Measurements from ENCODE around the gene PEAK3.

- TF ChIP-seq CTCF (IDR thresholded peaks at IDR 0.05) = no peak
- TF ChIP-seq POLR2AphosphoS5 (IDR thresholded peaks at IDR 0.05) = no peak
- TF ChIP-seq POLR2A (IDR thresholded peaks at IDR 0.05) = no peak
- no peak for TF ChIP-seq EP300 (IDR thresholded peaks at IDR 0.05)
Observed at GRCh38 chr19:2250766-2251105, 31.2 kb downstream of the PEAK3 start.

Measured in upper lobe of left lung (tissue), 4 donors.